Activated CD8-positive, alpha-beta memory T cell treated with anti-CD3 and anti-CD28 coated beads, Interleukin-2, amount 50 U/mL, for 24 hours (primary cell): ENCODE measurements around the gene THSD4.

Experiments used
- DNase-seq: peaks from one replicate; pipeline ENCODE4 v3.0.0-alpha.2; 2020; ENCODE audit errors: extremely low read depth

The THSD4 gene

DNA sequence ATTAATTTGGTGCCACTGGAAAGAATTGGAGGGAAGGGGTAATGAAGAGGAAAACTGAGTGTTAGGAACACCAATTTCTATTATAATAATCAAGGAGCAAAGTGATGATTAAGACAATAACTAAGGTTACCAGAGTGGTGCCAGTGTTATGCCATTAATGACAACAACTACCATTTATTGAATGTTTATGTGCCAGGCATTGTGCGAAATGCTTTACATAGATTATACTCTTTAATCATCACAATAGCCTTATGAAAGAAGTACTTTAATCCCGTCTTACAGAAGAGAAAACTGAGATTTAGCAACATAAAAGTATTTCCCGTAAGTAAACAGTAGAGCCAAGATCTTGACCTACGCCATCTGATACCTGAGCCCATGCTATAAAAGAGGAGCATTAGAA, 507.8 kb downstream of the THSD4 start:
- DNase-seq: no peak

DNA sequence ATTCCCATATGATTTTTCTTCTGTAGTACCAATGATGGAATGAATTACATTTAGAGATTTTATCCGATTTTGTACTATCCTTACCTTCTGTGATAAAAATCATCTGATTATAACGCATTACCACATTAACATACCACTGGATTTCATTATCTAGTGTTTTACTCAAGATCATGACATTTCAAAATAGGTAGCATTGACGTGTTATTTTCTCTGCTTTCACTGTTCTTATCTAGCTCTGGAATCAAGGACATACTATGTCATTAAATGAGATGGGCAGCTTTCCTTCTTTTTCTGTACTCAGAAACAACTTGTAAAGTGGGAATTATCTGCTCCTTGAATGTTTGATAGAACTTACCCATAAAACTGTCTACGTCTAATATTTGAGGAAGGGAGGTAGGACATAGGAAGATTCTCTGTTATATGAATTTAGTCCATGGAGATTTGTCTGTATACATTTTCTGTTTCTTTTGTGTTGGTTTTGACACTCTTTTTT, 511.4 kb downstream of the THSD4 start:
- DNase-seq: no peak

DNA sequence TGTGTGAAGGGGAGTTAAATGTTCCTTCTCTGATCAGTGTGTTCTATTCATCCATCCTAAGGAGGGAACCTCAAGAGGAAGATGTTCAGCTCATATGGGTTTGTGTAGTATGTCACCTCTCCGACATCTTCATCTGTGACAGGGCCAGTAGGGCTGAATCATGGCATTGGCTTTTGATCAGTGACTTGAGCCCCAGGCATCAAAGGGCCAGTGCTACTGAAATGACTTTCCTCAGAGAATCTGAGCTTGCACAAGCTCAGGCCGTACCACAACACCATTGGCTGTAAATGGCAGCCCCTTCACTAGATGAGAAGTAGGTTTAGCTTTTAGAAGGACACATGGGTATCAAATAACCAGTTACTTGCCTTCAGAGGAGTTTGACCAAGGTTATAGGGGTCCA, 511.9 kb downstream of the THSD4 start:
- no peak for DNase-seq

DNA sequence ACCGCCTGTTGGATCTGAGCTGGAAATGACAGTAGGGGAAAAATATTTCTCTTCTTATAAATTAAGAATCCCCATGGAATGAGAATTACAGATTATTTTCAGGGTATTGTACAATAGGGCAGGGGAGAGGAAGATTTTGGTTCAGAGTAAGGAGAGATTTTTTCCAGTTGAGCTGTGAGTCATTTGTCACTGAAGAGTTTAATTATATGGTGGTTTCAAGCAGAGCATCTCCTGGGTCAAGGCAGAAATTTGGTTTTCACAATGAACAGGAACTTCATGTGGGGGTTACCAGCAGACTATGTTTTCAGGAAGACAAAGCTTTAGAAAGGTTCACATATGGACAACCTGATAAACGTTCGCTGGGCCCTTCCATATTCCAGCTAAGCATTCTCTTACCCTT, 512.3 kb downstream of the THSD4 start:
- DNase-seq: no peak

DNA sequence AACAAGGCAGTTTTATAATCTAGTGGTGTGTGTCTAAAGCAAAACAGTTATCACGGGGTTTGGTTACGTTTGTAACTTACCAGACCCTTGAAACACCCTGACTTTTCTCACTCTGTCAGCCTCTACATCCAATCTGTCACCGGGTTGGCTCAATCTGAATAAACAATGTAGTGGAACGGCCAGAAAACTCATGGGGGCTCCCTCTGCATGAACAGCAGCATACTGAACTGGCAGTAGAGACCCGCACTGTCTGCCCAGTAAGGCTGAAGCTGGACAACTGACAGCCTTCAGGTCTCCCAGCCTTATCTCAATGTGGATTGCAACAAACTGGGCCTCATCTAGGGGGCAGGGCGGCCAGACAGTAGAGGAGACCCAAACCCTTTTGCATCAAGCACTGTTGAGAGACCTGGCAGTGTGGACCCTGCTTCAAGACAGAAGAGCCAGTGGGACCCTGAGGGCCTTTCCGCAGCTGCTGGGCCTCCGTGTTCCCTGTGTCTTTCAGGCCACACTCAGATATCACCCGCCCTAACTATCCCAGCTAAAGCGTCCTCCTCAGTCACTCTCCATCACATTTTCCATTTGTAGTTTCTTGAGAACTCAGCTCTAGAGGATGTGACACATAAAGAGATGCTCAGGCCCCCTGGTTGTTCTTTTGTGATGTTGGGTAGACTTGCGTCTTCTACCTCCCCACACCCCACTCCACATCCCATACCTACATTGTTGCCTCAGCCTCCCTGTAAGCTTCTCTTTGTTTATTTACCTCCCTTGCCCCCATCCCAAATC, 513.9 kb downstream of the THSD4 start:
- DNase-seq: no peak

DNA sequence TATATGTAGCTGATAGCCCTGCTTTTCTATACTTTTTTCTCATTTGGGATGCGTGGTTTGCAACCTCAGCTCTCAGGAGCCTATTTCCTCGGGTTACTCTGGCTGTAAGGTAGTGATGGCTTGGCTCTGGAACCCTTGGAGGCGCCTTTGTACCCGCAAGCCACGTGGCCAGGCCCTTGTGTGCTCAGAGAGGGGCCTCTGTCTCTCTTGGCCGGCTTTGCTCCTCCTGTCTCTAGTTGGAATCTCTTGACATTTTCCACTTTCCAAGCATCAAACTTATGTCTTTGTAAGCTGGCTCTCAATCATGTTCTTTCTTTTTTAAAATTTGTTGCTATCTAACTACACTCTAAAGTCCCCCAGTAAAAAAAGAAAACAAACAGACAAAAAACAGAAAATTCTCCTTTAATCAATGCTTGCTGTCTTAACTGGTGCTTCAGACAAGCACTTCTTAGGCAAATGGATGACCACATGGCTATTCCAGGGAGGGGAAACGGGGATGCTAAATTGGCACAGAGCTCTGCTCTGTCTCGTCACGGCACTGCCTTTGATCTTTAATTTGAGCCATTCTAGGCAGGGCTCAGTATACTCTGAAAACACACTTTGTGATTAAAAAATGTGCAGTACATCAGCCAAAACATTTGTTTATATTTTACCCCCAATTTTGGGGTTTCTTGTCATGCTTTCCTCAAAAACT, 514.7 kb downstream of the THSD4 start:
- DNase-seq: no peak

DNA sequence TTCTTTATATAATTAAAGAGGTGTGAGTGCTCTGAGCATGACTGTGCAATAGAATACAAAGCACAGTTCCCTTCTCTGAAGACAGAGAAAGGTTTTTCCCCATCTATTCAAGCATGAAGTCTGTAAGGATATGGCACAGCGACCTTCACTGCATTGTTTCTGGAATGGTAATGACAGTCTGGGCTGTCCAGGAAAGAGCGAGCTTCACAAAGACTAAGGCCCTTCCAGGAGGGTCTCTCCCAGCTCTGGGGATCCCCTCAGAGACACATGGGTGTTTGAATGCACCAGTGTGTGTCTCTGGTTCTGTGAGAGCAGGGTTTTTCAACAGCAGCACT, 515.2 kb downstream of the THSD4 start:
- no peak for DNase-seq

DNA sequence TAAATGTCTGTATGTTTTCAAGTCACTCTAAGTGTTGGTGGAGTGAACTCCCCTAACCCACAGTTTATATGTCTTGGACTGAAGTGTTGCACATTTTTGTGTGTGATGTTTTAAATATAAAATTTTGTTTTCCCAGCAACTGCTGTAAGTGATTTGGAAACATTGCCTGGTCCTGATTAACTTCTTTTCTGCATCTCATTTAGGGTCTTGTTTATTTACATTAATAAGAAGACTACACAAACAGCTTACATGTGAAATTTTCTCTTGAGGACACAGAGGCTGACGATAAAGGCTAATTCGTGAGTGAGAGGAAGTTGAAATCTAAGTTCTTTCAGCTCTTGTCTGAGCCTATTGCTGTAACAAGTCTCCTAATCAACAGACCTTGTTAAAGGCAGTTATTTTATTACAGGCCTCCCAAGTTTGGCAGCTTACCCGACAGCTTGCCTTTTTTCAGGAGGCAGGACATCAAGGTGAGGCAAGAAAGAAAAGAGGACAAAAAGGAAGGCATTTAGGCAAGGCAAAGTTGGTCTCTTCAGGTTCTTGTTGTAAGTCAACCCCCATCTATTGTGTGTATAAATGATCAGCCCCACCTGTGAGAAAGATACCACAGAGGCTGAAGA, 517.4 kb downstream of the THSD4 start:
- no peak for DNase-seq

DNA sequence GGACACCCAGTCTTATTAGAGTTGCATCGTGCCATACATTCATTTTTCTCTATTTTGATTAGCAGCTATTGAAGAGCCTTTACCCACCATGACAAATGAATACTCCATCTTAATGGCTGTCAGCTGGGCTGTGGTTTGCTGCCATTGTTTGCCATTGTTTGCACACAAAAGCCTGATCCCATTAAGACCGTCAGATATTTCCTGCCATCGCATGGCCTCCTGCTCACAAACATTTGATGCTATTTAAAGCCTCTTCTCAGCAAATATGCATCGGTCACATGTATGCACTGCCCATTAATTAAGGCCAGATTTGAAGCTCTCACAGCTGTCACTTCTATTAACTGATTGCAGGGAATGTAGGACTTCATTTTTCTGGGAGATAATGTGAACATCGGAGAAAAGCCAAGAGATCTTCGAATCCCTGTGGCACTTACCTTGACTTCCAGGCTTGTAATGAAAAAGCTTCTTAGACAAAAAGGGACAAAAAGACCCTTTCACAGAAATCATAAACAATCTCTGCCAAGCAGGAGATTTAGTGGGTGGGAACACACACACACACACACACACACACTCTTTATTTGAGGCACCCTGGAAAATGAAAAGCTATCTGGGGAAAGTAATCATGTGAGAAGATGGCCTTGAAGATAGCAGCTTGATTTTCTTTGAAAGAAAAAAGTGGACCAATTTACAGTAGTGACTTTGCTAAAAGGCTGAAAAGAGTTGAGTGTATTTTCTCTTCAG, 519.7 kb downstream of the THSD4 start:
- DNase-seq: no peak

DNA sequence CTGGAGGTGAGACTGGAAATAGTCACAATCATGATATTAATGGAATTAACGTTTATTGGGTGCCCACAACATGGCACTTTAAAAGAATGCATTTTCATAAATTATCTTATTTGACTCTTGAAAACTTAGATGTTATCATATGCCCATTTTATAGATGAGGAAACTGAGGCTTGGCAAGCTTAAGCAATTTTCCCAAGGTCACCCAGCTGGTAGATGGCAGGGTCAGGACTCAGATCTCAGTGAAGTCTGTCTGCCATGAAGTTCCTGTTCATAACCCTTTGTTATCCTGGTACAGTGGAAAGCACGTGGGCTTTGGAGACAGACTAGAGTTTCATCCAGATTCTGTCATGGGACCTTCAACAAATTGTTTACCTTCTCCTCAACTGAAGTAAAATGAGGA, 520.5 kb downstream of the THSD4 start:
- no peak for DNase-seq

DNA sequence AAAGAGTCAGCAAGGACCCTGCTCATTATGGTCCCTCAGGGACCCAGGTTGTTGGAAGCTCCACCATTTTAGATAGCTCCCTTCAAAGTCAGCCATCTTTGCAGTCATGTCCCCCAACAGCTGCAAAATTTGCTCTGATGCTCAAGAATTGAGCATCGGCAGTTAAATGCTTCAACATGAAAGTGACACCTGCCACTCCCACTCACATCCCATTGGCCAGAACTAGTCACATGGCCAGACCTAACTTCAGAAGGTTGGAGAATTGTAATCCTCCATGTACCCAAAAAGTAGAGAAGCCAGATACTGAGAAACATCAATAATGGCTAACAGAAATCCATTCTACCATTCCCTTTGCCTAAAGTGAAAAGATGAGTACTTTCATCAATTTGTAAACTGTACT, 523.6 kb downstream of the THSD4 start:
- no peak for DNase-seq

DNA sequence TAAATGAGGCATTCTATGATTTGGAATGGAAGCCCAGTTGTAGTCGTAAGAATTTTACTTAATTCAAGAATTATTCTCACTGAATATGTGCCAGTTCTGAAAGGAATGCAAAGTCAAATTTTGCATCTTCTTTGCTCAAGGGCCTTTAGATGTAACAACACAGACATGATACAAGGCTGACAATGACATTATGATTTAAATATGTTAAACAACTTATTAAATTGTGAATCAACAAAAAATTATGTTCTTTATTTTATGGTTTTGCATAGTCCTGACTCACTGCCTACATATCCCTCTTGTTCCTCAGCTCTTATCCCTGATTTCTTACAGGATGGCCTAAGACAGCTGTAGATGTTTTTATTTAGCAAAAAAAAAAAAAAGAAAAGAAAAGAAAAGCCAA, 524.2 kb downstream of the THSD4 start:
- DNase-seq: no peak

DNA sequence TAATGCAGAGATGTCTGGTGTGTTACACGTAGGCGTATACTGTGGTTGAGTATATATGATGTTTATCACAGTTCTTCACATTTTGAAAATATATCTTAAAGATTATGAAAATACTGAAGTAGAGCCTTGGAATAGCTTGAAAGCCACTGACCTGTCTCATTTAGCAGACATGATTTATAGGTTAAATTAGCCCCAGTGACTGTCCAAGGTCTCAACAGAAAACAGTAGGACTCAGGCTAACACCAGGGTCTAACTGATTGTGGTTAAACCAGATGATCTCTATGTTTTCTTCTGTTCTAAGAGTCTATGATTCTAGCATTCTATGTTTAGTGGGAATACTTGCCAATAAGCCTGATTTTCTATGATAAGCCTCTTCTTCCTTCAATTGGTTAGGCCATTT, 528.6 kb downstream of the THSD4 start:
- no peak for DNase-seq

DNA sequence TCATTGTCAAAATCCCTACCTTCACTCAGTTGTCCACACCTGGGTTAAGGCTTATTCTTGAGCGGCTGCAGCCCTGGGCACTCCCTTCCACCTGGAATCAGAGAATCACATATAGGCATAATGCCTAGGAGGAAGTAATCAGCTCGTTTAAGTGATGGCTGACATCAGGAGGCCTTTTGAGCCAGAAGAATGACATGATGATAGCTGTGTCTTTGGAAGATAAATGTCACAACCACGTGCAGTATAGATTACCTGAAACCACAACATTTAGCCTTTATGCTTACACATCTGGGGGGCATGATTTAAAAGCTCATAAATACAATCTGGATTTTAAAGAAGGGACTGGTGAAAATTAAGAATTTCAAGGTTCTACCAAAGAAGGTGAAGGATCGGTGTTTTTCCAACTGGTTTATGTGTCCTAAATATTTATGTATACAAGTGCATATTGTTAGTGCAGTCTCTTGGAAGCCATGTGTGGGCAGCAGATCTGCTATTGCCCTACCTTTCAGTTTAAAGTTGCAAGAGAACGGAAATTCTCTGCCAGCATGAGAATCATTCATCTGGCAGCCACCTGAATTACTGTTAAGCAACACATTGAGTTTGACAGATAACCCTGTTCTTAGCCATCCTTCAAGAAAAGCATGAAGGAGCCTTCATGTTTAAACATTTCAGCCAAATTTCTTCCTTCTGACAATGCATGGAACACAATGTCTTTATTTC, 531.7 kb downstream of the THSD4 start:
- DNase-seq: no peak

DNA sequence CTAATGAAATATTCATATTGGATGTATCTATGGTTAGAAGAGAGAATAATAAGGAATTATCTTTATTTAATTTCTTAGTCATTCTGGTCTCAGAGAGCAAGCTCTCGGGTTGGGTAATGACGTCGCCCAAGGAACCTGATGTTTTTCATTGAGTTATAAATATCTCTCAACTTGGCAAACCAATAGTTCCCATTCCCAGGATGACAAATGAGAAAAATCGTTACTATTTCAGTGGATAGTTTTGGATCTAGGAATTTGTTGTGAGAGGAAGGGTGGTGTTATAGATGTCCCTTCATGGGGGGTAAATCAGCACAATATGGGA, 532.2 kb downstream of the THSD4 start:
- no peak for DNase-seq

DNA sequence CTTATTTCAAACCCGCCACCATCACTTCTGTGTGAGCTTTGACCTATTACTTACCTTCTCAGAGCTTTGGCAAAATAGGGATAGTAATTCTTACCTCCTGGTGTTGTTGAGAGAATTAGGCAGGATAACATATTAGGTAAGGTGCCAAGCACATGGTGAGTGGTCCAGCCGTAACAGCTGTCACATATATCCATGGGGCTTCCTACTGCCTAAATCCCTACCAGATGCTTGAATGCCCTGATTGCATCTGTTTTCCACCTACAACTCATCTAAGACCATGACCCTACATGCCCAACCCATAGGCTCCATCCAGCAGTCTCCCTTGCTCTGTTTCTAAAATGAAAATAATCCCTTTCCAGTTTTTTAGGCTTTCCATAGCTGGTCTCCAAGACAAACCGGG, 532.8 kb downstream of the THSD4 start:
- no peak for DNase-seq

DNA sequence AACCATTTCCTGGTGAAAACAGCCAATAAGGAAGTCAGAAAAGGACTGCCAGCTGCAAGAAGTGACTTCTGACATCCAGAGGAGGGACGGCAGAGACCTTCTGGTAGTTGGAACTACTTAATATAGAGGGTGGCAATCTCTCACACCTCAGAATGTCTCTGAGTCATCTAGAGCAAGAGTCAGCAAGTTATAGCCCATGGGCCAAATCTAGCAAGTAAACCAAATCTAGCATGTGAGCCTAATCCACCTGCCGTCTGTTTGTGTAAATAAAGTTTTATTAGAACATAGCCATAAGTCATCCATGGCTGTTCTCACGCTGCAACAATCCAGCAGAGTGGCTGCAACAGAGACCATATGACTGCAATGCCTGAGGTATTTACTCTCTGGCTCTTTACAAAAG, 534.6 kb downstream of the THSD4 start:
- DNase-seq: no peak

DNA sequence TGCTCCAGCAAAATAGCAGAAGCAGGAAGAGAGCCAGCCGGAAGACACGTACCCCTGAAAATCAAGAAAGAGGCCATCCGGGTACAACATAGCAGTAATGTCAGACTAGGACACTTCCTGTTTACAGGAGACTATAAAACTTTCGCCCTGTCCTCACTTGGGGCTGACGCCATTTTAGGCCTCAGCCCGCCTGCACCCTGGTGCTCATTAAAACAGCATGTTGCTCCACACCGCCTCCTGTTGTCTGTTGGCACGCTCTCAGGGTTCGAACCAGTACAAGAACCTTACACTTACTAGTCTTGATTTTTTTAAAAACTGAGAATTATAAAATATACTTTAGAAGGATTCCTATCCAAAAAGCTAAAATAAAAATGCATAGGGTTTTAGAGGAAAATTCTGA, 535.3 kb downstream of the THSD4 start:
- no peak for DNase-seq

DNA sequence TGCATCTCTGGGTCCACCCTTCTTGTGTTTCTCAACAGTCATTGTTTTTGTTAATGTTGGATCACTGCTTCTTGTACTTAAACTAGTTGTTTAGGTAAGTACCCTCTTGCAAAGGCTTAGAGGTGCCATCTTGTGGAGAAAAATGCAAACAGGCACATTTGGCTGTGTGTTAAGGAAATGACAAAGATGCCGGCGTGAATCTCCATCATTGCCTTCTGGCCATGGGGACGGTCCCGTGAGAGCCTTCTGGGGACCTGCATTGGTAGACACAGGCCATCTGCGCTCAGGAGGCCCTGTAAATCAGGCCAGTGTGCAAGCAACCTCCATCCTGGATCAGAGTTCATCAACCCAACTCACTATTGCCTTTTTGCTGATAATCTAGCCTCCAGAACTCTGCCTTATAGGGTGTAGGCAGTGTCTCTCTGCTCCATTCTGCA, 536.5 kb downstream of the THSD4 start:
- no peak for DNase-seq

DNA sequence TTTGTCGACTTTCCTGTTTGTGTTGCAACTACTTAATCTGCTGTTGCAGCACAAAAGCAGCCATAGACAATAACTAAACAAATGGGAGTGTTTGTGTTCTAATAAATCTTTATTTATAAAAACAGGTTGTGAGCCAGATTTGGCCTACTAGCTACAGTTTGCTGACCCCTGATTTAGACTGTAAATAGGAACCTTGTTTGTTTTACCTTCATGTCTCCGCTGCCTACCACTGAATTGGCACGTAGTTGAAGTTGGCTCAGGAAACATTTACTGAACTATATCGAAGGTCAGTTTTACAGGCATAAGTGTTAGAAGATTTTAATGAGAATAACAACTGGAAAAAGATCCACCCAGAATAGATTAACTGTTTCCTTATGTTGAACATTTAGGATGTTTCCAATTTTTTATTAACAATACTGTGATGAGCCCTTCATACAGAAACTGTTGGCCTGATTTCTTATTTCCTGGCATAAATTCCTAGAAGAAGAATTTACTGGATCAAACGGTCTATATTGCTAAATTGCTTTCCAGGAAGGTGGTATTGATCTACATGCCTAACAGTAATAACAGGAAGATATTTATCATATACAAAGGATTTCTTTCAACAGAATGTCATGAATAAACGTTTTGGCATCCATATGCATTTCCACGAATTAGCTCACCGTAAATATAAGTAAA, 538.9 kb downstream of the THSD4 start:
- no peak for DNase-seq

DNA sequence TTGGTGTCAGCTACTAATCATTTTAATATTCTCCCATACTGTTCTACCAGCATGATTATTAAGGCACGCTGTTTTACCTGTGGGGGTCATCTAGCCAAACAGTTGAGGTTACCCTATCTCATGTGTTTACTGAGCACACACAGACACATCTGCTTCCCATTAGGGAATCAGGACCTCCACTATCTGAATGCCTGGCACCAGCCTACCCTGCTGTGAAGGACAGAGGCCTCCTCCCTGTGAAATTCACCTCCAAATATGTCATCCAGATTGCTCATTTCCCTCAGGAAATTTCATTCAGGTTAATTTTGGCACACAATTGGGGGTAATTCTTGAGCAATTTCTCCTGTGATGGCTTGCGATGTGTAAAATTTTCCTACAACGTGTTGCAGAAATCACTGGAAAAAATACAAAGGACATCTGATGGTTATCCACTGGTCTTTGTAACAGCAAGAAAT, 539.5 kb downstream of the THSD4 start:
- DNase-seq: no peak
